GM12864 (cell line): Measurements from ENCODE around the gene RING1.

ENCODE experiments used
- DNase-seq: peaks from one replicate; pipeline ENCODE4 v3.0.0-alpha.2; 2011; ENCODE audit warnings: low read depth
- H3K4me3 ChIP-seq: 2 replicates; pipeline ENCODE4 v1.5.1; 2011; ENCODE audit warnings: mild to moderate bottlenecking, low read depth, low read length, control low read depth
- TF ChIP-seq, protein P1 (sequence below): IDR thresholded peaks from 2 replicates; pipeline ENCODE4 v1.5.1; 2011; ENCODE audit warnings: low read depth, mild to moderate bottlenecking, moderate library complexity, low read length, control low read depth, inconsistent platforms; ENCODE audit errors: missing control alignments

Gene RING1

GRCh38 chr6:33164665-33165373 lies 43.5 kb upstream of the RING1 start:
- no peak for DNase-seq
- no peak overlapping the region for H3K4me3 ChIP-seq
- TF ChIP-seq, protein P1, sequence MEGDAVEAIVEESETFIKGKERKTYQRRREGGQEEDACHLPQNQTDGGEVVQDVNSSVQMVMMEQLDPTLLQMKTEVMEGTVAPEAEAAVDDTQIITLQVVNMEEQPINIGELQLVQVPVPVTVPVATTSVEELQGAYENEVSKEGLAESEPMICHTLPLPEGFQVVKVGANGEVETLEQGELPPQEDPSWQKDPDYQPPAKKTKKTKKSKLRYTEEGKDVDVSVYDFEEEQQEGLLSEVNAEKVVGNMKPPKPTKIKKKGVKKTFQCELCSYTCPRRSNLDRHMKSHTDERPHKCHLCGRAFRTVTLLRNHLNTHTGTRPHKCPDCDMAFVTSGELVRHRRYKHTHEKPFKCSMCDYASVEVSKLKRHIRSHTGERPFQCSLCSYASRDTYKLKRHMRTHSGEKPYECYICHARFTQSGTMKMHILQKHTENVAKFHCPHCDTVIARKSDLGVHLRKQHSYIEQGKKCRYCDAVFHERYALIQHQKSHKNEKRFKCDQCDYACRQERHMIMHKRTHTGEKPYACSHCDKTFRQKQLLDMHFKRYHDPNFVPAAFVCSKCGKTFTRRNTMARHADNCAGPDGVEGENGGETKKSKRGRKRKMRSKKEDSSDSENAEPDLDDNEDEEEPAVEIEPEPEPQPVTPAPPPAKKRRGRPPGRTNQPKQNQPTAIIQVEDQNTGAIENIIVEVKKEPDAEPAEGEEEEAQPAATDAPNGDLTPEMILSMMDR: no peak

DNA sequence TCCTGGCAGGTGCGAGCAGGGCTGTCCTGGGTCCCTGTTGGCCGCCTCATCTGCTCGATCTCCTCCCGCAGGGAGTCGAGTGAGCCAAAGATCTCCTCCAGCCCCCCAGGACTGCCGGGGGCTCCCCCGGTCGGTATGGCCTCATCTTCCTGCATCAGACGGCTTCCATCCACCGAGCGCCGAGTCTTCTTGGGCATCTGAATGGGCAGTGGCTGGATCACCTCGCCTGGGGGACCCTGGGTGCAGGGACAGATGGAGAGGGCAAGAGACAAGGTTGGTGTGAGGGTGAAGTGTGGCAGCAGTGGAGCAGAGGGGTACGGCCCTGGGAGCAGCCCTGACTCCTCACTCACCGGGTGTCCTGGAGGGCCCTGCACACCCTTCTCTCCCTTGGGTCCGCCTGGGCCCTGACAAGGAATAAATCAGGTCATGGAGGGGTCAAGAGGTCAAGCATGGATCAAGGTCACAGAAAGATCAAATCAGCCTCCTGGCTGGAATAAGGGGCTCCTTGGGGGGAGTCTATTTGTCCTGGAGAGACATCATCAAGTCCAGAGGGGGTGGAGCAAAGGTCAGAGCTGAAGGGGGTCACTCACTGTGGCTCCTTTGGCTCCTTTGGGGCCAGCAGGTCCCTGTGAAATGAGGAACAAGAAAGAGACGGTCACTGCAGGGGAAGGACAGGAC lies 42.6 kb upstream of the RING1 start:
- TF ChIP-seq, protein P1: no peak
- no peak overlapping the region for H3K4me3 ChIP-seq
- DNase-seq: no peak

- DNase-seq: no peak
- TF ChIP-seq, protein P1: no peak
Observed at GRCh38 chr6:33166363-33166762, 41.9 kb upstream of the RING1 start.

DNA sequence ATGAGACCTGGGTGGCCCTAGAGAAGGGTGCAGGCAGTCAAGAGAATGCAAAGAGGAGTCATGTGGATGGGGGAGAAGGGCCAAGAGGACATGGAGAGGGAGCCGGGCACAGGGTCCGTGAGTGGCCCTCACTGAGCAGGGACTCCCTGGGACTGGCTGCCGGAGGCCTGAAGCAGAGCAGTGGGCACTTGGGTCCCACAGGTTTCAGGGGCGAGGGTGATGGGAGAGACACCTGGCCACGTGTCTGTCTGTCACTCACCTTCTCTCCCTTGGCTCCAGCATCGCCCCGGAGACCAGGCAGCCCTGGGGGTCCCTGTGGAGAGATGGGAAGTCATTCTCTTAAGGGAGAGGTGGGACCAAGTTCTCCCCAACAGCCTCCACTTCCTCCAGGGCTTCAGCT lies 41.5 kb upstream of the RING1 start:
- TF ChIP-seq, protein P1: no peak
- no peak overlapping the region for H3K4me3 ChIP-seq
- no peak for DNase-seq

More at GRCh38 chr6:33166363-33166762, 41.9 kb upstream of the RING1 start:
- no peak overlapping the region for H3K4me3 ChIP-seq

DNA sequence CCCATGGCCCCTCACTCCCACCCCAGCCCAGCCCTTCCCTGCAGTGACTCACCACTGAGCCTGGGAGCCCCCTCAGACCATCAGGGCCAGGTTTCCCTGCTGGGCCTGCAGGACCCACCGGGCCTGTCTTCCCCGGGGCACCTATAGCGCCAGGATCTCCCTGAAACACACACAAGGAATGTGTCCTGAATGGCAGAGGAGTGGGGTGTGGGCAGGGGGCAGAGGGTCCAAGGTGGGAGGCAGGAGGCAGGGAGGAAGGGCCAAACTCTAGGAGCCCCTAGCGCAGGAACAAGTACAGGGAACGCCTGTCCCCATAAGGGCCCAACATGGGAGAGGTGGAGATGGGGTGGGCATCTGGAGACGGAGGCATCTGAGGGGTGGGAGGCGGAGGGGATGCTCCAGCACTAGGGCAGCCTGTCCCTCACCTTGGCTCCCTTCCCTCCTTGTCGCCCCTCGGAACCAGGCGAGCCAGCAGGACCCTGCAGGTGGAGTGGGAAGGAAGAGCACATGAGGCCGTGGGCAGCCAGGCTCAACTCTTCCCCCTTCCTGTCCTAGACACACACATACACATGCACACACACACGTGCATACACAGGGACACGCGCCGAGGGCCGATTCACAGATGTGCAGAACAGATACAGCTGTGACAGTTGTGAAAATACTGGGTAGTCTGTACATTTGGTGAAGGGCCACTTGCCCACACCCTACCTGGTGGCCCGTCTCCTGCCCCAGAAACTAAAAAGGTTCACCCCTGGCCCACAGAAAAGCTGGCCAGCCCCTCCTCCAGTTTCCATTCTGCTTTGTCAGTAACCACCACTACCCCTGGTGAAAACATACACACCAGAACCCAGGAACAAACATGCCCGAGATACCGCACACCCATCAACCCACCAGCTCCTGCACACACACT lies 40.7 kb upstream of the RING1 start:
- H3K4me3 ChIP-seq: no peak overlapping the region
- TF ChIP-seq, protein P1: no peak
- no peak for DNase-seq

- TF ChIP-seq, protein P1: no peak
- no peak for DNase-seq
- H3K4me3 ChIP-seq: no peak overlapping the region
Observed at GRCh38 chr6:33168284-33168601, 40.1 kb upstream of the RING1 start.
